ENCODE measurements around the gene RHBDD1. TPM values are rescaled to one million over a fixed set of nuclear protein-coding genes. Genes with fewer than 3 reads are reported as not detected.

Gene RHBDD1, protein sequence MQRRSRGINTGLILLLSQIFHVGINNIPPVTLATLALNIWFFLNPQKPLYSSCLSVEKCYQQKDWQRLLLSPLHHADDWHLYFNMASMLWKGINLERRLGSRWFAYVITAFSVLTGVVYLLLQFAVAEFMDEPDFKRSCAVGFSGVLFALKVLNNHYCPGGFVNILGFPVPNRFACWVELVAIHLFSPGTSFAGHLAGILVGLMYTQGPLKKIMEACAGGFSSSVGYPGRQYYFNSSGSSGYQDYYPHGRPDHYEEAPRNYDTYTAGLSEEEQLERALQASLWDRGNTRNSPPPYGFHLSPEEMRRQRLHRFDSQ
- 3.3 and 6.6 TPM in 2 replicates for total RNA-seq (2014; rRNA removed; shearing (Covaris generic))

DNA sequence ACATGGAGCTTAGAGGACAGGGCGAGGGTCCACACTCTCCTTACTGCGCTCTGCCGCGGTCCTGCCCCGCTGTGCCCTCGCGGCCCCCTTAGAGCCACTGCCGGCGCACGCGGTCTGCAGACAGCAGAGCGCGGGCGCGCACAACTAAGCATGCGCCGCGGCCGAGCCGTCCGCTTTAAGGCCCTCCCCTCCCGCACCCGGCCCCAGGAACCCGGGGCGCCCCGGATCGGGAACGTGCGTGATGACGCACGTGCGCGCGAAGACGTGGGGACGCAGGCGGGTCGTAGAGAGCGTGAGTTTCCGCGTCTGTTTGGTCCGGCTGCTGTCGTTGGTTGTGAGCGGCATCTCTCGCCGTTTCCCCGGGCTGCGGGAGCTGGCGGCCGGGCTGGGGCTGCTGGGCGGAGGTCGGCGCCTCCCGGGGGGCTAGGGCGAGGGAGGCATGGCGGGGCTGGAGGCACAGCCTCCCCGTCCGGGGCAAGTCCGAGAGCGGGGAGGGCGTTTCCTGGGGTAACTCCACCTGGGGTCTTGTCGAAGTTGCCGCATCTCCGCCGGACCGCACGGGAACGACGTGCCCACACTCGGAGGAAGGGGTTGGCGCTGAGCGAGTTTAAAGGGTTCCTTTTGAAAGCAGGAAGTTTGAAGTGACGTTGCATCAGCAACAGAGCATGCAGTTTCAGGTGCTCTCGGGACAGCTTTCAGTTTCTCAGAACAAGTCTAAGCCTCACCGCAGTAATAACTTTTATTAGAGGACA is at the start of gene RHBDD1:
Gene RHBDD1 (plus strand): TSS at position 259 of the 752 bp plus-strand sequence. CDS start 28,640 bp downstream, outside the sequence.
- peak; percentile 75 for DNase-seq (ENCODE audit: low spot score)

DNA sequence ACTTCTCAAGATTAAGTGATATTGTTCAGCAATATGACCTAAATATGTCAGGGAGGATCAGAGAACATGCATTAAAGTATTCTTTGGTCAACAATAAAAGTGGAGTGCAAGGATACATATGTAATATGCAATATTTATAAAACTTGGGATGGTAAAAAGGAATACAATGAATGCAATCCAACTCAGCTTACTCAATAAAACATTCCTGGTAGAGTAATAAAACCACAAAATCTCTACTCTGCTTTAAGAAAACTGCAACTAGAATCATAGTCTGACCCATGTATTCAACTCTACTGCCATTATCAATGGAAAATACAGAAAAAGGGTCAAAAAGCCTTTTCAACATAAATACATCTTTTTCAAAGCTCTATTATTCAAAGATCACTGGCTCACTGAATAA is 47.8 kb upstream of the RHBDD1 start:
- DNase-seq (ENCODE audit: low spot score), result no peak

DNA sequence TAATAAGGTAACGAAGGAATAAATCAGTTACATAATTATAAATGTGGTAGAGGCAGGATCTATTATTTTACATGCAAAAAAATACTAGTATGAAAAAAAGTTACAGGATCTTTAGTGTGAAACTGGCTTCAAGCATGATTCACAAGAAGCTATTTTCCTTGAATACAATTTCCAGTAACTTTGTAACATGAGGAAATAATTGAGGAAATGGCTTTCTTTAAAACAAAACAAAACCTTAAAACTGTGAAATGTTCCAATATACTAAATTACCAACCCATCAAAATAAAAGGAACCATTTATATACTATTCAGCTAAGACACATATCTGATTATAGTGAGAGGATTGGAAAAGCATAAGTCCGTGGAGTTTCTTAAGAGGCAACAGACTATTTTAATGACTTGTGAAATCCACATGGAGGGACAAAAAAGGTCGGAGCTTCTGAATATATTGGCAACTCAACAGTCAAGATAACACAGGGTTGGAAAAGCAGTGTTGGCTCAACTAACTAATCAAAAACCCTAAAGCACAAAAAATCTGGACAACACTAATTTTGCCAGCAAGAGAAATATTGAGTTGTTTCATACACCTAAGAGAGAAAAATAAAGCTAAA is 46.9 kb upstream of the RHBDD1 start:
- DNase-seq (ENCODE audit: low spot score), result no peak

DNA sequence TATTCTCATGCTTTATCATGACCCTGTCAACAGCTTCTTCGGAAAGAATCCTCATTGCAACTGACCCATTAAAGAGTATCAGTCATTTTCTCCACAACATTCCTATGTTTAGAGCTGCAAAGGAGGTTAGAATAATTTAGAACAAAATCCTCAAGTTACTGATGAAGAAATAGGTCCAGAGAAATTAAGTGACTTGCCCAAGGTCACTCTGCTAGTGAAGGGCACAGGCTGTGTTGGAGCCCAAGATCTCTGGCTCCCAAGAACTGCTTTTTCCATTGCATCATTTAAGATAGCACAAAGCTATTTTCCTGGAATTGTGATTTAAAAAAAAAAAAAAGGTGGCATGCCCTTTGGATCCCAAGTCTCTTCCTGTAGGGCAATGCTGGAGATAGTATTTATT is 45.8 kb upstream of the RHBDD1 start:
- no peak for DNase-seq (ENCODE audit: low spot score)

DNA sequence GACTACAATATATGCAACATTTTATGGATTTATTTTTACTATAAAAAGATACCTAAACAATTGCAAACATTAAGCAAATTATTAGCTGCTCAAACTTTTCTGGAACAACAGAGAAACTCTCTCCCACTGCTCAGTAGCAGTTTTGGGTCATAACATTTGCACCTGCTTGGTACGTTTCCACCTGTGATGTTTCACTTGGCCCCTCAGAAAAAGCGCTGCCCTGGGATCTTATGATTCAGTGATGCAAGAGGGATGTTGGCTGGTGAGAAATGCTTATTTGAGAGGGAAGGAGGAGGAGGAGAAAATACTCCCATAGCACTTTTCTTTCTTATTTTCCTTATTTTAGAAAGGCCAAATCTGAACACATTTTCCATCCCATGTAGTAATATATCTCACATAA is 45.4 kb upstream of the RHBDD1 start:
- DNase-seq (ENCODE audit: low spot score), result no peak

DNA sequence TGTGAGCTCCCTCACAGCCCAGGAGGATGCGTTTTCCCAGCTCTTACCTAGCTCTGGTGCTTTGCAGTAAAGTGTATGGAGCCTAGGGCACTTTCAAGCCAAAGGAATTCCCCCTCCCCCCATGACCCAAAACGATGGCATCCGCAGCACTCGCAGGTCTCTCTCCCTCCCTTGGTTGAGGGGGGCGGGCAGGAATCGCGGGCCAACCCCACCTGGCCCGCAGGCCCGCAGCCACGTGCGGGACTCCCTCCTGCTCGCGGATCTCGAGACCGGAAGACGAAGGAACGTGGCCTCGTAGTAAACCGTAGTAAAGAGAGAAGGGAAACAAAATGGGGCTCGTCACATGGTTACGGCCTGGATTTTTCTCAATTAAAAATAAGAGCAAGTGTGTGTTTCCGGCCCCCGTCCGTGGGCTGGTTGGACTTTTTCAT is 44.8 kb upstream of the RHBDD1 start:
- peak; percentile 36 for DNase-seq (ENCODE audit: low spot score)

DNA sequence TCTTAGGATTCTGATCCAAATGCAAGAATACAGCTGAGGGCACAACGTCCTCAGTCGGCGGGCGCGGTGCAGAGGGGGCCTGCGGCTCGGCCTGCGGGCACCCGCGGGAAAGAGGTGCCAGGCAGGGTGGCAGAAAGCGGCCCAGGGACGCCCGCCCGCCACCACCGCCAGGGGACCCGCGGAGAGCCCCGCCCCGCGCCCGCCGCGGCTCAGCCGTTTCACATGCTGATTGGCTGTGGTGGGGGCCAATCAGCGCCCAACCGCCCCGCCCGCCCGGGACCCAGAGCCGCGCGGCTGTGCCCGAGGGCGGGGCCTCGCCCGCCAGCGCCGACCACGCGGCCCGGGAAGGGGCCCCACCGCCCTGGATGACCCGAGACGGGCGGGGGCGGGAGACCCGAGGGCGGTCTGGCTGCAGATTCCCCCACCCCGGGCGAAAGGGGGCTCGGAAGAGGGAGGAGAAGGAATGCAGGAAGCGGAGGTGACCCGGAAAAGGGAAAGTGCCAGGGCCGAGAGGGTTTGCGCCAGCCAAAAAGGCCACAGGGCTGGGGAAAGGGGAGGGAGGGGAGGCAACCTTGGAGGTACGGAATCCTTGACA is 44.3 kb upstream of the RHBDD1 start:
- DNase-seq (ENCODE audit: low spot score), result peak; percentile 76

DNA sequence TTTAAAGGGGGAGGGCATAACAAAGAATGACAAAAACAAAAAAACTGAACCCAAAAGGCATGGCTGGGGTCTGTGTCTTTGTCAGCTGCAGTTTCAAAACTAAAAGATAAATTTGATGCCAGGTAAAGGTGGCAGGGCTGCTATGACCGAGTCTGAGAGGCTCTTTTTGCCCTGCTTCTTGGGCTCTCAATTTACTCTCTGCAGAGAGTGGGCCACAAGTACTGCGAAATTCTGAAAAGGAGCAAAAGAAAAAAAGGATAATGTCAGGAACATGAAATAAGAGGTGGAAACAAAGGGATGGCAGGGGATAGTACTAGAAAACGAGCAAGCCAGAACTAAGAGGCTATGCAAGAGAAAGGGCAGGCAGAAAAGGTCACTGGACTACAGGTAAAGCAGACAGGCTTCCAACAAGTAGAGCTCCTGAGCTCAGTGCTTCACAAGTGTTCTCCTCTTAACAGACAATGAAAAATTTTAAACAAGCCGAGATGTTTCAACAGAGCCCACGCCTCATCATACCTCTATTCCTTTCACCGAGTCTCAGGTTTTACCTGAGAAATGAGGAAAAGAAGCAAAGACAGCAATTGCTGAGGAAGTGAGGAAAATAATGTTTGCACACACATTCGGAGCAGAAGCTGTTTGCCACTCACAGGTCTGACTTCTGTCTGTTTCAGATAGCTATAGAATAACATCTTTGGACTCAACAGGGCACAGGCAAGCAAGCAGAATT is 43.5 kb upstream of the RHBDD1 start:
- no peak for DNase-seq (ENCODE audit: low spot score)

DNA sequence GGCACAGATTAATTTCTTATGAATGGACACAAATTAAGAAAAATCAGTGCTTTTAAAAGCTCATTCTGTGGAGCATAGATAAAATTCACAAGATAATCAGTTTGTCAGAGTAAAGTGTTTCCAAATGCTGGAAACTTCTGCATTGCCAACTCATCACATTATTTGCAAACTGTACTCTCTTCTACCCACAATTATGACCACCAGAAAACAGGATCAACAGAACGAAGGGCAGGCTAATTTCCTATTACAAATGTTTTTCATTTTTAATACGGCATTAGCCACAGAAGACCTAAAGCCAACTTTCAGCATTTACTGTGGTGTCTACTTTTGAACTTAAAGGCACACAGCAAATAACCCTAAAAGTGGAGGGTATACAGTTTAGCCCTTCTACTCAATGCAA is 42.2 kb upstream of the RHBDD1 start:
- no peak for DNase-seq (ENCODE audit: low spot score)

DNA sequence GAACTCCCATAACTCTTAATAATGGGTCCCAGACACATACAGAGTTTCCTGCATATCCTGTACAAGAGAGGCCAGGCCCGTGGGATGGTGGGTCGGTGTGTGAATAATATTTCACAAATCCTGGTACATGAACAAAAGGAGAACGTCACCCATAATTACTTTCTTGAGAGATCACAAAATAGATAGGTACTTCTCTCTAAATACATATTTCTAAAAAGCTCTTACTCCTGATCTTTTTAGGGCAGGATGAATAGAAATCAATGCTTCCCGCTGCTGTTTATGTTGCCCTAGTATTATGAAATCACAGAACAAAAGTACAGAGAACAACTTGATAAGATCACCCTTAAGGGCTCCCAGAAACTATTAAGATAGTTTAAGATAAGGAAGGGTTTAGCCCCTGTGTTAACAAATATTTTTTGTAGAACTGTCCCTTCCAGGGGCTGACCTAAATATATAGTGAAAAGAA is 41.6 kb upstream of the RHBDD1 start:
- no peak for DNase-seq (ENCODE audit: low spot score)

DNA sequence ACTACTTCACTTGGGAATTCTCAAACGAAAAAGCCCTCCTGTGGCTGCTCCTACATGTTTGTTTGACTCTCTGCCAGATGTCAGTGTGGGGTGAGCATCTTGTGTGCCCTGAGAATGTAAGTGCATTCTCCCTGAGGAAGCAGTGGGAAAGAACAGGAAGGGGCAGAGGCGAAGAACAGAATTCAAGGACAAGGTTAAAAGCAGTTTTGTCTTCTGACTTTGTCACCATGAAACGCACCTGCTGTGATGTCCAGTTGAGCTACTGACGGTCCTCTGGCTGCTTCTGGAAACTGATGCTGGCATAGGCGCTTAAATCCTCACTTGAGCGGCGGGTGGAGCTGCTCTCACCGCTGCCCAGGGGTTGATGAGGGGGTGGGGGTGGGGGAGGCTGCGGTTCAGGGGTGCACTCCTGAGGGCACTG is 41.1 kb upstream of the RHBDD1 start:
- peak; percentile 56 for DNase-seq (ENCODE audit: low spot score)

DNA sequence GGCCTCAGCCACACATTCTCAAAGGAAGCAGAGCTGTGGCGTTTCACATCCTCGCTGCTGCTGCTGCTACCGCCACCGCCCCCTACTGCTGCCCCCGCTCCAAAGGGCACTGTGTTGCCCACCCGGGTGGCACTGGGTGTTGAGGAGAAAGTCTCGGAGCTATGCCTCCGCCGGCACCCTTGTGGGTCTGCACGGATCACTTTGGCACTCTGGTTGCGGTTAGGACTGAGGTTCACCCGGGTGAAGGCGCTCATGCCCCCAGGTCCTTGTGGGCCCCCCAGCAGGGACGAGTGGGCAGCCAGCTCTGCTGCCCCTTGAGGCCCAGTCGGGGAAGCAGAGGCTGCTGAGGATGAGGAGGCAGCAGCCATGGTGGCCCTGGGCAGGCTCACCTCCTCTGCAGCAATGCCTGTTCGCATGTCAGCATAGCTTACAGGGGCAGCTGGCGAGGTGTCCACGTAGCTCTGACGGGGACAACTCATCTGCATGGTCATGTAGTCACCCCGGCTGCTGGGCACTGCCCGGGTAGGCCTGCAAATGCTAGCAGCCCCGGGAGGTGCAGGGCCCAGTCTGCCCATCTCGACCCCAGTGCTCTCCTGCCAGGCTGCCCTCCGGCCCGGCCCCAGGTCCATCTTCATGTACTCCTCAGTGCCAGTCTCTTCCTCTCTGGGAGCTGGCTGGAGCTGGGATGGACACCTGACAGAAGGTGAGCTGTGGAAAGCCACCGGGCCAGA is 40.4 kb upstream of the RHBDD1 start:
- DNase-seq (ENCODE audit: low spot score), result no peak

DNA sequence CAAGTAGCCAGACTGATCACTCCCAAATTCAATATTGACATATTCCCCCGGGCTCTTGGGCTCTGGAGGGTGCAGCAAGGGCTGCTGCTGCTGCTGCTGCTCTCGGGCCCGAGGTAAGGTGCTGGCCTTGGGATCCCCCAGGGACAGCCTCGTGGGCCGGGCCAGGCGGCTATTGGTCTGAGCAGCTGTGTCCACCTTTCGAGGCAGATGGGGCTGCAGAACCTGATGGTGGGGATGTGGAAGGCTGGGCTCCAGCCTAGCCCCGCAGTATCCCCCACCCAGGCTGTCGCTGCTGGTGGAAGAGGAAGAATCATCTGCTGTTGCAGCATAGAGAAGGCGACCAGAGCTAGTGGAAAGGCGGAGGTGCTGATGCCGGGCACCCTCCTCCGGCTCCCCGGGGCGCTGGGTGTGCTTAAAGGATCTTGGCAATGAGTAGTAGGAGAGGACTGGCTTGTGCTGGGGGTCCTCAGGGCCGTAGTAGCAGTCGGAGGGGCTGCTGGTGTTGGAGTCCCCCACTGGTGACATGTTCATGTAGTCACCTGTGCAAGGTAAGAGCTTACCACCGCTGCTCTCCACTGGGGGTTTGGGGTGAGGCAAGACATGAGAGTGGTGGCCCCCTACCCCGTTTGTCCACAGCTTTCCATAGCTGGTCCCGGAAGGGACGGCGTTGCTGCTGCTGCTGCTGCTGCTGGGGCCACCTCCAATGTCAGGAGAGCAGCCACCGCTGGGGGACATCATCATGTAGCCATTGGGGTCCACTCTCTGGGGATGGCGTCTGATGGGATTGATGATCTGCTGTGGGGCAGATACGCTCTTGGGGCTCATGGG is 39.6 kb upstream of the RHBDD1 start:
- DNase-seq (ENCODE audit: low spot score), result no peak

DNA sequence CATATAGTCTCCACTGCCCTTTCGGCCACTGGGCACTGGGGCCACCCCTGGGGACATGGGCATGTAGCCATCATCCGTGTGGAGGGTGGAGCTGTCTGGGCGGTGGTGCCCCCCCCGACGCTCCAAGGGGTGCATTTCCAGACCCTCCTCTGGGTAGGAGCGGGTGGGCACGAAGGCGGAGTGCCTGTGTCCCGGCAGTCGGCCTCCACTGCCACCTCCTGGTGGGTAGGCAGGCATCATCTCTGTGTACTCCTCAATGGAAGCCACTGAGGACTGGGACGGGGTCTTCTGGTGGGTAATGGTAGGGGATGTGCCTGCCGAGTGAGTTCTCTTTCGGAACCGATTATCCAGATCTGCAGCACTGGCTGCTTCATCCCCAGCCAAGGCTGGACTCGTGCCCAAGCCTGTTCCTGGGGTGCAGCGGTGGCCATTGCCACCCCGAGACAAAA is 39.0 kb upstream of the RHBDD1 start:
- DNase-seq (ENCODE audit: low spot score), result no peak

DNA sequence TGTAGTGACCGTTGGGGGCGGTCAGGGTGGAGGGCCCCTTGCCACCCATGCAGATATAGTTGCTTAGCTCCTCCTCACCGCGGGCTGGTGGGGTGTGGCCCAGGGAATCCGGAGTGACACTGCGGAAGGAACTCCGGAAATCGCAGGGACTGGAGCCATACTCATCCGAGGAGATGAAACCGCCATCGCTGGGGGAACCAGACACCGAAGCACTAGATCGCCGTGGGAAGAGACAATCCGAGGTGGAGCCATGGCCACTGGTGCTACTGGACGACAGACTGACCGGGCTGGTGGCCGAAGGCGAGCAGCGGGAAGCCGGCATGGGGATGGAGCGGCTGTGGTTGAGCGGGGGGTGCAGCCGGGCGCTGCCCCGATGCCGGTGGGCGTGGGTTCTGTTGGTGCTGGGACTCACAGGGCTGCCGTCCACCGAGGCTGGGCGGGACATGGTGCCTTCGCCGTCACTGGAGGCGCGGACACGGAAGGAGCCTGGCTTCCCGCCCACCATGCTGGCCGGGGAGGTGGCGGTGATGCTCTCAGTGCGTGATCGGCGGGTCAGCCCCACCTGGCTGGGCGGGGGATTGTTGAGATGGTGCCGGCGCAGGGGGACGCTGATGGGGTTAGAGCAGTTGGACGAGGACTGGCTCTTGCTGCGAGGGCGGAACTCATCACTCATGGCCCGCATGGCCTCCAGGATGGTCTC is 38.4 kb upstream of the RHBDD1 start:
- DNase-seq (ENCODE audit: low spot score), result no peak

DNA sequence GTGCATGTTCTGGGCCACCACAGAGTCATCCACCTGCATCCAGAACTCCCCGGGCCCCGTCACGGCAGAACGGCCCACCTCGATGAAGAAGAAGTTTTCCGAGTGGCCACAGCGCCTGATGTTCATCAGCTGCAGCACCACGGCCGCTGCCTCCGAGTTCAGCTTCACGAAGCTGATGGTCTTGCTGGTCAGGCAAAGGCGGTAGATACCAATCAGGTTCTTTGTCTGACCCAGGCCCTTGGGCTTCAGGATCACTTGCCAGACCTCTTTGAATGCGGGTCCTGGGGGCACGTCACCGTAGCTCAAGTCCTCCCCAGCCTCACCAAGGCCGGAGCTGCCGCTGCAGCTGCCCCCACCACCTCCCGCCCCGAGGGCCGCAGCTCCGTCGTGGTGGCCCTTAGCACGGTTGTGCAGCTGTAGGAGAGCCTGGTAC is 37.8 kb upstream of the RHBDD1 start:
- DNase-seq (ENCODE audit: low spot score), result no peak

DNA sequence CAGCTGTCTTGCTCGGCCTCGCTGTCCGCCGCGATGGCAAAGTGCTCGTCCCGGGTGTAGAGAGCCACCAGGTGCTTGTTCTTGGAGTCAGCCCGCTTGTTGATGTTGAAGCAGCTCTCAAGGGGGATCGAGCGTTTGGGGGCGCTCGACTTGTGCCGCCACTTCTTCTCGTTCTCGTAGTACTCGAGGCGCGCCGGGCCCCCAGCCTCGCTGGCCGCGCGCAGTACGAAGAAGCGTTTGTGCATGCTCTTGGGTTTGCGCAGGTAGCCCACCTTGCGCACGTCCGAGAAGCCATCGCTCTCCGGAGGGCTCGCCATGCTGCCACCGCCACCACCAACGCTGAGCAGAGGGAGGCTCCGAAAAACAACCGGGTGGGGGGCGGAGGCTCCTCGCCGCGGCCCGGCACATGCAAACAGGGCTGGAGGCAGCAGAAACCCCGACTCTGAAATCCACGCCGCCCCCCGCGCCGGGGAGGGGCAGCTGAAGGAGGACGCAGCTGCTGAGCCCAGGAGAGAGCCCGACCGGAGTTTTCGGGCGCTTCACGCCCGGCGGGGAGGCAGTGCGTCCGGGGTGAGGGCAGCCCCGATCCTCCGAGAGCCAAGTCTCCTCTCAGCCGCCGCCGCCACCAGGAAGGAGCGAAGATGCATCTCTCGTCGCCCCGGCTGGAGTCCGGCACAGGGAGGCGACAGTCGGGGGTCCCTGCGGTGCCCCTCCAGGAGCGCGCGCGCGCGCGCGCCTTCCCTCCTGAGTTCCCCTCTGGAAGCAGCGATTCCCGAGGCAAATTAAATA is 37.2 kb upstream of the RHBDD1 start:
- DNase-seq (ENCODE audit: low spot score), result no peak

DNA sequence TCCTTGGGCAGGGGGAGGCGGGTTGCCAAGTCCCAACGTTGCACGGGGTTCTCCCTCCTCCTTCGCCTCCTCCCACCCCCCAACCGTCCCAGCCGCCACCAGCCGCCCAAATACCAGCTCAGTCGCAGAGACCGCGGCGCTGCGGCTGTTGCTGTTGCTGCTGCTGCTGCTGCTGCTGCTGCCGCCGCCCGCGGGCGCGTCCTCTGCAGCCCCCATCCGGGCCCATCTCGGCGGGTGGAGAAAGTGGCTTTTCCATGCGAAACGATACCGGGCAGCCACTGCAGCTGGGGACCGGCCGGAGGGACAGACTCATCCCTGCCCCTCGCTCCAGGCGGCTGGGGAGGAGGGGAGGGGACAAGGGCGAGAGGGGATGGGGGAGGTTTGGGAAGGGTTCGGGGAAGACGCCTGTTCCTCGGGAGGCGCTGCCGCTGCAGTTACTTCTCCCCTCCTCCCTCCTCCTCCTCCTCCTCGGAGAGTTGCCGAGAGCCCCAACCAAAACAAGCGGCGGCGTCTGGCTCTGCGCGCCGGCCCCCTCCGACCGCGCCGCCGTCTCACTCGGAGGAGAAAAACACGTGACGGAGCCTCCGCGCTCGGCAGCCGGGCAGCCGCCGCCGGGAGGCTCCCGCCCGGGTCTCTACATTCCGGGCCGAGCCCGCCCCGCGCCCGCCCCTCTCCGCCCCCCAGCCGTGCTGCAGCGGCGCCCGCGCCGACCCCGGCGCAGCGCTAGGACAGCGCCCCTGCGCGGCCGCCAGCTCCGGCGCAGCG is 36.5 kb upstream of the RHBDD1 start, which contains the start of gene IRS1:
Gene IRS1 (minus strand): TSS at position 610 of the 765 bp plus-strand sequence. CDS start 1,082 bp downstream, outside the sequence.
- DNase-seq (ENCODE audit: low spot score), result peak; percentile 55
